Liver (tissue), 3 donors: ENCODE data around the gene IL11.

Source experiments
- EGR1 ChIP-seq, 2 donors: IDR thresholded peaks; 2 replicates each; pipeline ENCODE4 v1.6.1; 2016 to 2018; ENCODE audit warnings: antibody characterized with exemption in 2 of 2, low read depth in 2 of 2
- FOXA1 ChIP-seq: IDR thresholded peaks from 2 replicates; pipeline ENCODE4 v1.6.1; 2016; ENCODE audit warnings: antibody characterized with exemption
- GABPA ChIP-seq, 2 donors: IDR thresholded peaks in 1 of 2; conservative IDR thresholded peaks in 1 of 2; 2 replicates each; pipeline ENCODE4 v1.6.1; 2016; ENCODE audit warnings: antibody characterized with exemption in 2 of 2, mild to moderate bottlenecking in 1 of 2, moderate library complexity in 1 of 2
- HNF4A ChIP-seq, 2 donors: conservative IDR thresholded peaks; 2 replicates each; pipeline ENCODE4 v1.6.1; 2016; ENCODE audit warnings: antibody characterized with exemption in 2 of 2, mild to moderate bottlenecking in 2 of 2
- MAX ChIP-seq: IDR thresholded peaks from 2 replicates; pipeline ENCODE4 v1.6.1; 2016; ENCODE audit warnings: antibody characterized with exemption
- RAD21 ChIP-seq, 2 donors: IDR thresholded peaks; 2 replicates each; pipeline ENCODE4 v1.6.1; 2016; ENCODE audit warnings: antibody characterized with exemption in 2 of 2, mild to moderate bottlenecking in 2 of 2
- RXRA ChIP-seq, 2 donors: IDR thresholded peaks; 2 replicates each; pipeline ENCODE4 v1.6.1; 2017 to 2018; ENCODE audit warnings: antibody characterized with exemption in 2 of 2, mild to moderate bottlenecking in 1 of 2
- SP1 ChIP-seq: IDR thresholded peaks from 2 replicates; pipeline ENCODE4 v1.6.1; 2018; ENCODE audit warnings: antibody characterized with exemption, mild to moderate bottlenecking
- TAF1 ChIP-seq: conservative IDR thresholded peaks from 2 replicates; pipeline ENCODE4 v1.6.1; 2016; ENCODE audit warnings: antibody characterized with exemption, mild to moderate bottlenecking
- YY1 ChIP-seq: IDR thresholded peaks from 2 replicates; pipeline ENCODE4 v1.6.1; 2016; ENCODE audit warnings: antibody characterized with exemption, mild to moderate bottlenecking
- ZBTB33 ChIP-seq: IDR thresholded peaks from 2 replicates; pipeline ENCODE4 v1.6.1; 2016; ENCODE audit warnings: antibody characterized with exemption
- TF ChIP-seq, protein P1 (sequence below): fragments of 150-350 bp; IDR thresholded peaks from 2 replicates; pipeline ENCODE4 v1.5.1; 2017; ENCODE audit warnings: improper control_type of control experiment, low read depth, low read length; ENCODE audit not compliant: missing input control
- TF ChIP-seq, protein P2 (sequence below): IDR thresholded peaks from 2 replicates; pipeline ENCODE4 v1.6.1; 2016; ENCODE audit warnings: antibody characterized with exemption
- TF ChIP-seq, protein P3 (sequence below): IDR thresholded peaks from 2 replicates; pipeline ENCODE4 v1.6.1; 2016; ENCODE audit warnings: antibody characterized with exemption, mild to moderate bottlenecking
- donor health status: healthy.
- donor health status: healthy.

DNA sequence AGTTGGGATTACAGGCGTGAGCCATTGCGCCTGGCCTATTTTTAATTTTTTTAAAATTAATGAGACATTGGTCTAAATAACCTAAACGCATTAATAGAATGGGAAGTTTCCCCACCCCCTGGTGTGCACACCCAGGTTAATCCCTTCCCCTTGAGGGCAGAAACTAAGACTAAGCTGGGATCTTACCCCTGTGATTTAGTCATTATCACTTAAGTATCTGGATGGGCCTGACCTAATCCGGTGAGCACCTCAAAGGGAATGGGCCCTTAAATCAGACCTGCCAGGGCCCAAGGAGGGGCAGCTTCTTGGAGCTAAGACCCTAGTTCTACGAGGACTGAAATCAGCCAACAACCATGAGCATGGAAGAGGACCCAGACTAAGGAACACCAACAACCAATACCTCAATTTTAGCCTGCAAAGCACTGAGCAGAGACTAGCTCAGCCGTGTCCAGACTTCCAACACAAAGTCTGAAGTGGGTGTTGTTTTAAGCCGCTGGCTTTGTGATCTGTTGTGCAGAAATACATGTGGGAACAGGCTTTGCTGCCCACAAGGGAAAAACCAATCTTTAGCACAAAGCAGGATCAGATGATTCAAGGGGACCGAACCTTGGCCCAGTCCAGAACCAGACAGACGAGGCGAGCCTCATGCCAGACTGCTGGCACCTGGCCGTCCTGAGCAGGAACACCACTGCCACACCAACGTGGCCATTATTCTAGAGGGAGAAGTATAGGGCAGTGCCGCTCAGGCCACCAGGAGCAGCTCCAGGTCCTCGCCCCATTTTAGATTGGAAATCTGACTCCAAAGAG, 30.2 kb upstream of the IL11 start:
- TF ChIP-seq, protein P1, sequence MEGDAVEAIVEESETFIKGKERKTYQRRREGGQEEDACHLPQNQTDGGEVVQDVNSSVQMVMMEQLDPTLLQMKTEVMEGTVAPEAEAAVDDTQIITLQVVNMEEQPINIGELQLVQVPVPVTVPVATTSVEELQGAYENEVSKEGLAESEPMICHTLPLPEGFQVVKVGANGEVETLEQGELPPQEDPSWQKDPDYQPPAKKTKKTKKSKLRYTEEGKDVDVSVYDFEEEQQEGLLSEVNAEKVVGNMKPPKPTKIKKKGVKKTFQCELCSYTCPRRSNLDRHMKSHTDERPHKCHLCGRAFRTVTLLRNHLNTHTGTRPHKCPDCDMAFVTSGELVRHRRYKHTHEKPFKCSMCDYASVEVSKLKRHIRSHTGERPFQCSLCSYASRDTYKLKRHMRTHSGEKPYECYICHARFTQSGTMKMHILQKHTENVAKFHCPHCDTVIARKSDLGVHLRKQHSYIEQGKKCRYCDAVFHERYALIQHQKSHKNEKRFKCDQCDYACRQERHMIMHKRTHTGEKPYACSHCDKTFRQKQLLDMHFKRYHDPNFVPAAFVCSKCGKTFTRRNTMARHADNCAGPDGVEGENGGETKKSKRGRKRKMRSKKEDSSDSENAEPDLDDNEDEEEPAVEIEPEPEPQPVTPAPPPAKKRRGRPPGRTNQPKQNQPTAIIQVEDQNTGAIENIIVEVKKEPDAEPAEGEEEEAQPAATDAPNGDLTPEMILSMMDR = no peak
- TF ChIP-seq MAX (no peak), TAF1 (no peak), FOXA1 (no peak), RXRA (IDR thresholded peaks at IDR 0.05) (no peak), YY1 (no peak), GABPA (IDR thresholded peaks at IDR 0.05 in 1 of 2, conservative IDR thresholded peaks at IDR 0.05 in 1 of 2) (no peak), ZBTB33 (no peak), RAD21 (IDR thresholded peaks at IDR 0.05) (no peak), EGR1 (IDR thresholded peaks at IDR 0.05; ENCODE audit: low read depth in 2 of 2) (no peak), HNF4A (conservative IDR thresholded peaks at IDR 0.05) (no peak), SP1 (no peak)
- TF ChIP-seq, protein P2, sequence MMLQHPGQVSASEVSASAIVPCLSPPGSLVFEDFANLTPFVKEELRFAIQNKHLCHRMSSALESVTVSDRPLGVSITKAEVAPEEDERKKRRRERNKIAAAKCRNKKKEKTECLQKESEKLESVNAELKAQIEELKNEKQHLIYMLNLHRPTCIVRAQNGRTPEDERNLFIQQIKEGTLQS = no peak
- TF ChIP-seq, protein P3, sequence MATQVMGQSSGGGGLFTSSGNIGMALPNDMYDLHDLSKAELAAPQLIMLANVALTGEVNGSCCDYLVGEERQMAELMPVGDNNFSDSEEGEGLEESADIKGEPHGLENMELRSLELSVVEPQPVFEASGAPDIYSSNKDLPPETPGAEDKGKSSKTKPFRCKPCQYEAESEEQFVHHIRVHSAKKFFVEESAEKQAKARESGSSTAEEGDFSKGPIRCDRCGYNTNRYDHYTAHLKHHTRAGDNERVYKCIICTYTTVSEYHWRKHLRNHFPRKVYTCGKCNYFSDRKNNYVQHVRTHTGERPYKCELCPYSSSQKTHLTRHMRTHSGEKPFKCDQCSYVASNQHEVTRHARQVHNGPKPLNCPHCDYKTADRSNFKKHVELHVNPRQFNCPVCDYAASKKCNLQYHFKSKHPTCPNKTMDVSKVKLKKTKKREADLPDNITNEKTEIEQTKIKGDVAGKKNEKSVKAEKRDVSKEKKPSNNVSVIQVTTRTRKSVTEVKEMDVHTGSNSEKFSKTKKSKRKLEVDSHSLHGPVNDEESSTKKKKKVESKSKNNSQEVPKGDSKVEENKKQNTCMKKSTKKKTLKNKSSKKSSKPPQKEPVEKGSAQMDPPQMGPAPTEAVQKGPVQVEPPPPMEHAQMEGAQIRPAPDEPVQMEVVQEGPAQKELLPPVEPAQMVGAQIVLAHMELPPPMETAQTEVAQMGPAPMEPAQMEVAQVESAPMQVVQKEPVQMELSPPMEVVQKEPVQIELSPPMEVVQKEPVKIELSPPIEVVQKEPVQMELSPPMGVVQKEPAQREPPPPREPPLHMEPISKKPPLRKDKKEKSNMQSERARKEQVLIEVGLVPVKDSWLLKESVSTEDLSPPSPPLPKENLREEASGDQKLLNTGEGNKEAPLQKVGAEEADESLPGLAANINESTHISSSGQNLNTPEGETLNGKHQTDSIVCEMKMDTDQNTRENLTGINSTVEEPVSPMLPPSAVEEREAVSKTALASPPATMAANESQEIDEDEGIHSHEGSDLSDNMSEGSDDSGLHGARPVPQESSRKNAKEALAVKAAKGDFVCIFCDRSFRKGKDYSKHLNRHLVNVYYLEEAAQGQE = no peak
